ENCODE data around the gene C17orf107.

- TF ChIP-seq CTCF (conservative IDR thresholded peaks at IDR 0.05 in 1 of 2, IDR thresholded peaks at IDR 0.05 in 1 of 2; ENCODE audit: extremely low read depth in 1 of 2, insufficient read depth in 1 of 2, low read depth in 1 of 2, low read length in 2 of 2) (no peak), EZH2 (IDR thresholded peaks at IDR 0.05; ENCODE audit: borderline replicate concordance, low read length) (no peak)
Measured at GRCh38 chr17:4897198-4897687, 2.1 kb upstream of the C17orf107 start.
